ENCODE data around the gene RILPL2.
A peak's percentile ranks its signal among the peaks of the same experiment; 100 is the strongest.
"Not testable (repeated sequence)": the region's sequence is repeated elsewhere in the genome, so short reads cannot be mapped to it uniquely, and the experiment has no call there.

The RILPL2 gene

DNA sequence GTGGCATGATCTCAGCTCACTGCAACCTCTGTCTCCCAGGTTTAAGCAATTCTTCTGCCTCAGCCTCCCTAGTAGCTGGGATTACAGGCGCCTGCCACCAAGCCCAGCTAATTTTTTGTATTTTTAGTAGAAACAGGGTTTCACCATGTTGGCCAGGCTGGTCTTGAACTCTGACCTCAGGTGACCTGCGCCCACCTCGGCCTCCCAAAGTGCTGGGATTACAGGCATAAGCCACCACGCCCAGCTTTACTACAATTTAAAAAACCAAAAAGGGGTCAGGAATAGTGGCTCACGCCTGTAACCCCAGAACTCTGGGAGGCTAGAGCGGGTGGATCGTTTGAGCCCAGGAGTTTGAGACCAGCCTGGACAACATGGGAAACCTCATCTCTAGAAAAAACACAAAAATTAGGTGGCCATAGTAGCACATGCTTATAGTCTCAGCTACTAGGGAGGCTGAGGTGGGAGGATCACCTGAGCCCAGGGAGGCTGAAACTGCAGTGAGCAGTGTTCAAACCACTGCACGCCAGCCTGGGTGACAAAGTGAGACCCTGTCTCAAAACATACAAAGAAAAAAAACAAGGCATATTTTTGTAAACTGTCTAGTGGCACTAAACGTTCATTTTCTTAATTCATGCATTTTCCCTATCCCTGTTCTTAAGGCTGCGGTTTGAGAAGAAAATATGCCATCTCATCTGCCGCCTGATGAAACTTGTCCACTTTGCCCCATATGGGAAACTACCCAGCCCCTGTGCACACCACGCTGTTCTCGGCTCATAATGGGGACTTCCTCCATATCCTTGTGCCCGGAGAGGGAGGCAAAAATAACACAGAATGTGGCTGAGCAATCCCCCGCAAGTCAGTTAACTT lies 4.3 kb downstream of the RILPL2 start:
- H3K4me3 ChIP-seq (ENCODE audit: low read depth, low read length), result peak overlapping the region; percentile 85

DNA sequence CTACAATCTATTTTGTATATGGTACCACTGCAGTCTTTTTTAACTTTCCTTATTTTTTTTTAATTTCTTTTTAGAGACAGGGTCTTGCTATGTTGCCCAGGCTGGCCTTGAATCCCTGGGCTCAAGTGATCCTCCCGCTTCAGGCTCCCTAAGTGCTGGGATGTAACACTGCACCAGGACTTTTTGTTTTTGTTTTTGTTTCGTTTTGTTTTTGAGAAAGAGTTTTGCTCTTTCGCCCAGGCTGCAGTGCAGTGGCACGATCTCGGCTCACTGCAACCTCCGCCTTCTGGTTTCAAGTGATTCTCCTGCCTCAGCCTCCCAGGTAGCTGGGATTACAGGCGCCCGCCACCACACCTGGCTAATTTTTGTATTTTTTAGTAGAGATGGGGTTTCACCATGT lies 7.4 kb downstream of the RILPL2 start:
- not testable (repeated sequence) for H3K4me3 ChIP-seq (ENCODE audit: low read depth, low read length); DNase-seq (ENCODE audit: low read depth)

More for the DNA sequence above, 4.3 kb downstream of the RILPL2 start:
- TF ChIP-seq, protein P1, sequence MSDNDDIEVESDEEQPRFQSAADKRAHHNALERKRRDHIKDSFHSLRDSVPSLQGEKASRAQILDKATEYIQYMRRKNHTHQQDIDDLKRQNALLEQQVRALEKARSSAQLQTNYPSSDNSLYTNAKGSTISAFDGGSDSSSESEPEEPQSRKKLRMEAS (IDR thresholded peaks at IDR 0.05; ENCODE audit: low read depth, low read length), result peak; percentile 89
- TF ChIP-seq MYC (IDR thresholded peaks at IDR 0.05; ENCODE audit: low read depth, low read length), result peak; percentile 91
- DNase-seq (ENCODE audit: low read depth), result peak; percentile 94

DNA sequence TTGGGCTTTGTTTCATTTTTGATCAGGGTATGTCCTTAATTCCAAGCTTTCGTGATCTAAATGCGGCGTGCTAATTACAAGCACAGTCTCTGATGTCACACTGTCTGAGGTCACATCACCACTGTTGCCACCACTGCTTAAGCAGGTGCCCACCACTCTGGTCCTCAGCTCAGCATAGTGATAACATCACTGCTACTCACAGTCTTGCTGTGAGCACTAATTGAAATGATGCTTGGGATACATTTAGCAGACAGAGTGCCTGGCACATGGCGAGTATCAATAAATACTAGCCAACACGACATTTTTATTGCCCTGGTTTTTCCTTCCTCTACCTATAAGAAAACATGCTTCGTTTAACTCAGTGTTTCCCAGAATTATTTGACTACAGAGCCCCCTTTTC lies 7.9 kb downstream of the RILPL2 start:
- DNase-seq (ENCODE audit: low read depth), result no peak
- TF ChIP-seq MYC (IDR thresholded peaks at IDR 0.05; ENCODE audit: low read depth, low read length) (no peak), POLR2A (IDR thresholded peaks at IDR 0.05; ENCODE audit: extremely low read depth, insufficient read length) (no peak)
- TF ChIP-seq, protein P1 (IDR thresholded peaks at IDR 0.05; ENCODE audit: low read depth, low read length), result no peak
- TF ChIP-seq, protein P2, sequence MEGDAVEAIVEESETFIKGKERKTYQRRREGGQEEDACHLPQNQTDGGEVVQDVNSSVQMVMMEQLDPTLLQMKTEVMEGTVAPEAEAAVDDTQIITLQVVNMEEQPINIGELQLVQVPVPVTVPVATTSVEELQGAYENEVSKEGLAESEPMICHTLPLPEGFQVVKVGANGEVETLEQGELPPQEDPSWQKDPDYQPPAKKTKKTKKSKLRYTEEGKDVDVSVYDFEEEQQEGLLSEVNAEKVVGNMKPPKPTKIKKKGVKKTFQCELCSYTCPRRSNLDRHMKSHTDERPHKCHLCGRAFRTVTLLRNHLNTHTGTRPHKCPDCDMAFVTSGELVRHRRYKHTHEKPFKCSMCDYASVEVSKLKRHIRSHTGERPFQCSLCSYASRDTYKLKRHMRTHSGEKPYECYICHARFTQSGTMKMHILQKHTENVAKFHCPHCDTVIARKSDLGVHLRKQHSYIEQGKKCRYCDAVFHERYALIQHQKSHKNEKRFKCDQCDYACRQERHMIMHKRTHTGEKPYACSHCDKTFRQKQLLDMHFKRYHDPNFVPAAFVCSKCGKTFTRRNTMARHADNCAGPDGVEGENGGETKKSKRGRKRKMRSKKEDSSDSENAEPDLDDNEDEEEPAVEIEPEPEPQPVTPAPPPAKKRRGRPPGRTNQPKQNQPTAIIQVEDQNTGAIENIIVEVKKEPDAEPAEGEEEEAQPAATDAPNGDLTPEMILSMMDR (IDR thresholded peaks at IDR 0.05; ENCODE audit: low read depth, low read length), result no peak
- no peak overlapping the region for H3K4me3 ChIP-seq (ENCODE audit: low read depth, low read length)

DNA sequence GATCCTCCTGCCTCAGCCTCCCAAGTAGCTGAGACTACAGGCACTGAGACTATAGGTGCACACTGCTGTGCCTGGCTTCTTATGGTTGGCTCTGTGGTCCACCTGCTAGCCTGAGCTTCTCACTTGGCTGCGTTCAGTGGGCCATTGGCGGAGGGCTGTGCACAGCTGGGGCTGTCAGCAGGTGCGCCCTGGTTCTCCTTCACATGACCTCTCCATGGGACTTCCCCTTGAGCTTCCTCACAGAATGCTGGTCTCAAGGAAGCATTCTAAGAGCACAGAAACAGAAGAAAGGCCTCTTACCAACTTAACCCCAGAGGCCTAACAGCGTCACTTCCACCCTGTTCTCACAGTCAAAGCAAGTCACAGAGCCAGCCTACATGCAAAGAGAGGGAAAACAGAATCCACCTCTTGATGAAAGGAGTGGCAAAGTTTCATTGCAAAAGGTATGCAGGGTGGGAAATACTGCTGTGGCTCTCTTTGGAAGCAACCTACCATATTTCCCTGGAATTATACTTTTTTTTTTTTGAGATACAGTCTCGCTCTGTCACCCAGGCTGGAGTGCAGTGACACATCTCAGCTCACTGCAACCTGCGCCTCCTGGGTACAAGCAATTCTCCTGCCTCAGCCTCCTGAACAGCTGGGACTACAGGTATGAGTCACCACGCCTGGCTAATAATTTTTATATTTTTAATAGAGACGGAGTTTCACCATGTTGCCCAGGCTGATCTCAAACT lies 9.3 kb downstream of the RILPL2 start:
- TF ChIP-seq POLR2A (IDR thresholded peaks at IDR 0.05; ENCODE audit: extremely low read depth, insufficient read length) (no peak), MYC (IDR thresholded peaks at IDR 0.05; ENCODE audit: low read depth, low read length) (no peak)
- TF ChIP-seq, protein P2 (IDR thresholded peaks at IDR 0.05; ENCODE audit: low read depth, low read length), result no peak
- TF ChIP-seq, protein P1 (IDR thresholded peaks at IDR 0.05; ENCODE audit: low read depth, low read length), result no peak
- no peak overlapping the region for H3K4me3 ChIP-seq (ENCODE audit: low read depth, low read length)
- no peak for DNase-seq (ENCODE audit: low read depth)

DNA sequence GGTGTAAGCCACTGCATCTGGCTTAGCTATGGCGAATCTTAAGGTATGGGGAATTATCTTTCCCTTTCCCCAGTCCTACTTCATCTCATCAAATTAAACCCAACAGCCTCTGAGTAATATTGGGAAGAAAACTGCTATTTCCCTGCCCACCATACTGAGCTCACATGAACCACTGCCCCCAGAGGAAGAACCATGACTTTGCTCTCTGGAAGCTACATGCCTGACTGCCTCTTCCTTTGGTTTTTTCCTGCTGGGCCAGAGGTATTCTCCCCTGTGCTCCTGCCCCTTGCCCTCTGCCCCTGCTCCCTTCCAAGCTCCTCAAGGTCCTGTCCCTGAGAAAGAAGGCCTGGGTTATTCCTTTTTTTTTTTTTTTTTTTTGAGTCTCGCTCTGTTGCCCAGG lies 15.2 kb downstream of the RILPL2 start:
- DNase-seq (ENCODE audit: low read depth), result no peak
- H3K4me3 ChIP-seq (ENCODE audit: low read depth, low read length), result no peak overlapping the region
- TF ChIP-seq, protein P2 (IDR thresholded peaks at IDR 0.05; ENCODE audit: low read depth, low read length), result peak; percentile 3
- TF ChIP-seq, protein P1 (IDR thresholded peaks at IDR 0.05; ENCODE audit: low read depth, low read length), result no peak

DNA sequence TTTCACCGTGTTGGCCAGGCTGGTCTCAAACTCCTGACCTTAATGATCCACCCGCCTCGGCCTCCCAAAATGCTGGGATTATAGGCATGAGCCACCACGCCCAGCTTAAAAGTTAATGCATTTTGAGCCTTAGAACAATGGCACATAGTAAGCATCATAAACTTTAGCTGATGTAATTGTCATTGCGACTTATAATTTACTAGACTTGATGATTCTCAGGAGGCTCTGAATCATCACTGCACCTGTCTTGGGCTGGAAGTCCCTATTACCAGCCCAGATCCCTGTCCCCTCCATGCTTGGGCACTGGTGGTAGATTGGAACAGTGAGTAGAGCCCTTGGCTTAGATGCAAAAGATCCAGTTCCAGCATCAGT lies 26.5 kb downstream of the RILPL2 start:
- no peak for TF ChIP-seq POLR2A (IDR thresholded peaks at IDR 0.05; ENCODE audit: extremely low read depth, insufficient read length)
- TF ChIP-seq, protein P1 (IDR thresholded peaks at IDR 0.05; ENCODE audit: low read depth, low read length), result no peak
- TF ChIP-seq, protein P2 (IDR thresholded peaks at IDR 0.05; ENCODE audit: low read depth, low read length), result no peak
- TF ChIP-seq MYC (IDR thresholded peaks at IDR 0.05; ENCODE audit: low read depth, low read length), result no peak
- no peak overlapping the region for H3K4me3 ChIP-seq (ENCODE audit: low read depth, low read length)
- no peak for DNase-seq (ENCODE audit: low read depth)

DNA sequence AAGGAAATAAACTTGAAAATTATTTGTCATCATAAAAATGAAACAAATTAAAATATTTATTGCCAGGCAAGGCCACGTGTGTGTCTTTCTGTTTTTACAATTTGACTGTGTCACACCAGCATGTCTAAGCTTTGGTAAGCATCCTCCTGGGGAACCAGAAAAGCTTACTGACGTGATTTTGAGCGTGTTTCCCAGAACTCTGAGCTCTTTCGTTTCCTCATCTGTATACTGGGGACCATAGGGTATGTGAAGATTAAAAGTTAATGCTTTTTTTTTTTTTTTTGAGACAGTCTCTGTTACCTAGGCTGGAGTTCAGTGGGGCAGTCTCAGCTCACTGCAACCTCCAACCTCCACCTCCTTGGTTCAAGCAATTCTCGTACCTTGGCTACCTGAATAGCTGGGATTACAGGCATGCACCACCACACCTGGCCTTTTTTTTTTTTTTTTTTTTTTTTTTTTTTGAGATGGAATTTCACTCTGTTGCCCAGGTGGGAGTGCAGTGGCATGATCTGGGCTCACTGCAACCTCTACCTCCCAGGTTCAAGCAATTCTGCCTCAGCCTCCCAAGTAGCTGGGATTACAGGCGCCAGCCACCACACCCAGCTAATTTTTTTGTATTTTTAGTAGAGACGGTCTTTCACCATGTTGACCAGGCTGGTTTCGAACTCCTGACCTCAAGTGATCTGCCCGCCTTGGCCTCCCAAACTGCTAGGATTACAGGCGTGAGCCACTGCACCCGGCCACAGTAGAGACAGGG lies 27.0 kb downstream of the RILPL2 start:
- DNase-seq (ENCODE audit: low read depth); H3K4me3 ChIP-seq (ENCODE audit: low read depth, low read length): not testable (repeated sequence)

DNA sequence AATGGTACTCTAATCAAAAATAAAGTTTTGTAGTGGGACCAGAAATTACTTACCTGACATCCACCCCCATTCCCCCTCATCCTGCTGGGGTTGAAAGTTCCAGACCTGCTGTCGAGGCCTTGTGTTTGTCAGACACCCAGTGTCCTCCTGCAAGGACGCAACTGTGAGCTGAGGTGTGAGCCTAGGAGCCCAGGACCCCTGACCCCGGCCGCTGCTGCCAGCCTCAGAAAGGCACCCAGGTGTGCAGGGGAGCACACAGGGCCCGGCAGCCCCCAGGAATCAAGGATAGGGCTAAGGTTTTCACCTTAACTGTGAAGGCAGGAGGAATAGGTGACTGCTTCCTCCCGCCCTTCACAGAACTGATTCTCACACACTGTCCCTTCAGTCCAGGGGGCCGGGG lies 27.9 kb downstream of the RILPL2 start:
- not testable (repeated sequence) for H3K4me3 ChIP-seq (ENCODE audit: low read depth, low read length); DNase-seq (ENCODE audit: low read depth)

DNA sequence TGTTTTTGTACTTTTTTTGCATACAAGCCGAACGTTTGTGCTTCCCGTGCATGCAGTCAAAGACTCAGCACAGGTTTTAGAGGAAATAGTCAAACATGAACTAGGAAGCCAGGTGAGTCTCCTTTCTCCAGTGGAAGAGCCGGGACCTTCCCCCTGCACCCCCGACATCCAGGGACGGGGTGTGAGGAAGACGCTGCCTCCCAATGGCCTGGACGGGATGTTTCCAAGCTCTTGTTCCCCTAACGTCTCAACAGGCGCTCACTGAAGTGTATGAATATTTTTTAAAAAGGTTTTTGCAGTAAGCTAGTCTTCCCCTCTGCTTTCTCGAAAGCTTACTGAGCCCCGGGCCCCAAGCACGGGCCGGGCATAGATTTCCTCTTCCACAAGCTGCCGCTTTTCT lies 28.6 kb downstream of the RILPL2 start:
- DNase-seq (ENCODE audit: low read depth); H3K4me3 ChIP-seq (ENCODE audit: low read depth, low read length): not testable (repeated sequence)

DNA sequence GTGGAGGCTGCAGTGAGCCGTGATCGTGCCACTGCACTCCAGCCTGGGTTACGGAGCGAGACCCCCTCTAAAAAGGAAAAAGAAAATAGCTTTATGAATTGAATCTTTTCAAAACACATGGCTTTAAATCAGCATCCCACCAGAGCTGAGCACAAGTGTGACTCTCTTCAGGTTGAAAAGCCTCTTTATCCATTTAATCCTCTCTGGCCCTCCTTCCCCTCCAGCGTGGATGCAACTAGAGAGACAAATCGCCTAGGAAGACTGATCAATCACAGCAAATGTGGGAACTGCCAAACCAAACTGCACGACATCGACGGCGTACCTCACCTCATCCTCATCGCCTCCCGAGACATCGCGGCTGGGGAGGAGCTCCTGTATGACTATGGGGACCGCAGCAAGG lies 29.2 kb downstream of the RILPL2 start:
- not testable (repeated sequence) for H3K4me3 ChIP-seq (ENCODE audit: low read depth, low read length); DNase-seq (ENCODE audit: low read depth)

Data from NB4 (cell line).